ENCODE results near the gene MTMR12.

- no peak for TF ChIP-seq CTCF (conservative IDR thresholded peaks at IDR 0.05; ENCODE audit: low read depth in 2 of 2)
- TF ChIP-seq CREB1 (CRISPR knock-in tag; IDR thresholded peaks at IDR 0.05; ENCODE audit: low read depth): no peak
- no peak for TF ChIP-seq NANOG (IDR thresholded peaks at IDR 0.05; ENCODE audit: borderline replicate concordance)
- TF ChIP-seq, protein P1, sequence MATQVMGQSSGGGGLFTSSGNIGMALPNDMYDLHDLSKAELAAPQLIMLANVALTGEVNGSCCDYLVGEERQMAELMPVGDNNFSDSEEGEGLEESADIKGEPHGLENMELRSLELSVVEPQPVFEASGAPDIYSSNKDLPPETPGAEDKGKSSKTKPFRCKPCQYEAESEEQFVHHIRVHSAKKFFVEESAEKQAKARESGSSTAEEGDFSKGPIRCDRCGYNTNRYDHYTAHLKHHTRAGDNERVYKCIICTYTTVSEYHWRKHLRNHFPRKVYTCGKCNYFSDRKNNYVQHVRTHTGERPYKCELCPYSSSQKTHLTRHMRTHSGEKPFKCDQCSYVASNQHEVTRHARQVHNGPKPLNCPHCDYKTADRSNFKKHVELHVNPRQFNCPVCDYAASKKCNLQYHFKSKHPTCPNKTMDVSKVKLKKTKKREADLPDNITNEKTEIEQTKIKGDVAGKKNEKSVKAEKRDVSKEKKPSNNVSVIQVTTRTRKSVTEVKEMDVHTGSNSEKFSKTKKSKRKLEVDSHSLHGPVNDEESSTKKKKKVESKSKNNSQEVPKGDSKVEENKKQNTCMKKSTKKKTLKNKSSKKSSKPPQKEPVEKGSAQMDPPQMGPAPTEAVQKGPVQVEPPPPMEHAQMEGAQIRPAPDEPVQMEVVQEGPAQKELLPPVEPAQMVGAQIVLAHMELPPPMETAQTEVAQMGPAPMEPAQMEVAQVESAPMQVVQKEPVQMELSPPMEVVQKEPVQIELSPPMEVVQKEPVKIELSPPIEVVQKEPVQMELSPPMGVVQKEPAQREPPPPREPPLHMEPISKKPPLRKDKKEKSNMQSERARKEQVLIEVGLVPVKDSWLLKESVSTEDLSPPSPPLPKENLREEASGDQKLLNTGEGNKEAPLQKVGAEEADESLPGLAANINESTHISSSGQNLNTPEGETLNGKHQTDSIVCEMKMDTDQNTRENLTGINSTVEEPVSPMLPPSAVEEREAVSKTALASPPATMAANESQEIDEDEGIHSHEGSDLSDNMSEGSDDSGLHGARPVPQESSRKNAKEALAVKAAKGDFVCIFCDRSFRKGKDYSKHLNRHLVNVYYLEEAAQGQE (IDR thresholded peaks at IDR 0.05; ENCODE audit: unreplicated experiment): no peak
- TF ChIP-seq POLR2AphosphoS5 (IDR thresholded peaks at IDR 0.05; ENCODE audit: low read depth): no peak
- TF ChIP-seq EZH2 (IDR thresholded peaks at IDR 0.05; ENCODE audit: low read depth, unreplicated experiment): no peak
Observed at GRCh38 chr5:32332966-32333365, 20.2 kb upstream of the MTMR12 start.

Measured in GM23338 (cell line).